Measurements from ENCODE around the gene COIL.

- TF ChIP-seq CTCF (IDR thresholded peaks at IDR 0.05) = peak in 9 of 12 donors; percentile 16 to 50 (median 41)
- no peak for TF ChIP-seq POLR2A (IDR thresholded peaks at IDR 0.05)
Observed at GRCh38 chr17:56891751-56892150, 69.1 kb downstream of the COIL start.

Data from heart left ventricle (tissue), 13 donors.